Gastroesophageal sphincter (tissue), 4 donors: Measurements from ENCODE around the gene PTPRN2. TPM values are rescaled to one million over a fixed set of nuclear protein-coding genes. Genes with fewer than 3 reads are reported as not detected.

Experiments
- ATAC-seq: fragments of 150-250 bp; one replicate; pipeline ENCODE4 v1.9.1; 2016; ENCODE audit warnings: mild to moderate bottlenecking, moderate library complexity
- H3K27ac ChIP-seq, 4 donors: fragments of 200-600 bp; sonication (generic) in 3 of 4; 1 replicate in 3 of 4; 2 replicates in 1 of 4; pipeline ENCODE4 v1.5.1; 2016 to 2019
- H3K27me3 ChIP-seq: fragments of 200-600 bp; sonication (generic); one replicate; pipeline ENCODE4 v1.5.1; 2019
- H3K36me3 ChIP-seq, 2 donors: fragments of 200-600 bp; sonication (generic); one replicate each; pipeline ENCODE4 v1.5.1; 2019; ENCODE audit warnings: control low read depth in 1 of 2
- H3K4me1 ChIP-seq, 3 donors: fragments of 200-600 bp; sonication (generic); 1 replicate in 2 of 3; 2 replicates in 1 of 3; pipeline ENCODE4 v1.5.1; 2016 to 2019; ENCODE audit warnings: control low read depth in 2 of 3
- H3K4me3 ChIP-seq, 2 donors: fragments of 200-600 bp; sonication (generic); one replicate each; pipeline ENCODE4 v1.5.1; 2019; ENCODE audit warnings: mild to moderate bottlenecking in 1 of 2, moderate library complexity in 1 of 2
- H3K9me3 ChIP-seq, 3 donors: fragments of 200-600 bp; sonication (generic); one replicate each; pipeline ENCODE4 v1.5.1; 2017 to 2019; ENCODE audit warnings: control low read depth in 2 of 3
- EP300 ChIP-seq: sonication (generic); formaldehyde crosslinking; IDR thresholded peaks from one replicate; pipeline ENCODE4 v1.6.1; 2017; ENCODE audit warnings: antibody characterized with exemption, mild to moderate bottlenecking
- POLR2A ChIP-seq, 2 donors: fragments of 450-650 bp; IDR thresholded peaks; one replicate each; pipeline ENCODE4 v1.6.1; 2017; ENCODE audit warnings: antibody characterized with exemption in 2 of 2, mild to moderate bottlenecking in 2 of 2, moderate library complexity in 1 of 2
- POLR2AphosphoS5 ChIP-seq: sonication (generic); formaldehyde crosslinking; IDR thresholded peaks from one replicate; pipeline ENCODE4 v1.6.1; 2017; ENCODE audit warnings: antibody characterized with exemption
- WGBS, 2 donors: methylation state at CpG; one replicate each; pipeline ENCODE4 v1.1.5; 2018; ENCODE audit warnings: low coverage in 1 of 2; 5-methylcytosine and 5-hydroxymethylcytosine counted together
- total RNA-seq, 4 donors: library from RNA; depleted of rRNA; stranded (reverse); fragments of >200 nt; gene quantifications; one replicate each; pipeline ENCODE4 v1.1.0, GENCODE V29; 2016
- TF ChIP-seq, protein P1 (sequence below), 4 experiments: fragments of 200-600 bp in 2 of 4; fragments of 450-650 bp in 2 of 4; sonication (generic) in 1 of 4; IDR thresholded peaks; one replicate each; pipeline ENCODE4 v1.5.1; 2017 to 2019; ENCODE audit warnings: antibody characterized with exemption in 4 of 4, mild to moderate bottlenecking in 2 of 4, moderate library complexity in 2 of 4

Gene PTPRN2
- total RNA-seq, 4 donors from 2014 or later, result 1.7 to 4.7 (median 3.3) TPM

DNA sequence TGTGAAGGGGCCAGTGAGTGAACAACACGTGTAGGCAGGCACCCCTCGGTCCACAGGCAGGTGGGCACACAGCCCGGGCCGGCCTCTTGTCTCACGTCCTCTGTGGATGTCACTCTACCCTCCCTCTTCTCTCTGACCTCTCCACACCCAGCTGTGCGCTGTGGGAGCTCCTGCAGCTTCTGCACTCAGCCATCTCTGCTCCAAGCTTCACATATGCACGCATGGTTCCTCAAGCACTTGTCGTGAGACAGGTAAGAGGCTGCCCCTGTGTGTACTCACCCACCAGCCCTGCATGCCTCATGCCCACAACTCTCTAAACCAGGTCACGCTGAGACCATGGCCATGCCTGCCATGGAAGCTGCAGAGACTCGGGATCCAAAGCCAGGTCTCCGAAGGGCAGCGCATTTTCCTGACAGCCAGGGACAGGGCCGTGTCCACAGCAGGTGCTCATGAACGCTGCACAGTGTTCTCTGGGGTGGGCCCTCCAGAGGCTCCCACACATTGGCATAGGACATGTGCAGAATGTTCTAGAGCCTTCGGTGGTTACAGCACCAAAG lies 477.5 kb downstream of the PTPRN2 start:
- no peaks in the 10 kb centered on the region for H3K36me3 ChIP-seq
- TF ChIP-seq EP300 (no peak), POLR2A (IDR thresholded peaks at IDR 0.05) (no peak), POLR2AphosphoS5 (no peak)
- TF ChIP-seq, protein P1, sequence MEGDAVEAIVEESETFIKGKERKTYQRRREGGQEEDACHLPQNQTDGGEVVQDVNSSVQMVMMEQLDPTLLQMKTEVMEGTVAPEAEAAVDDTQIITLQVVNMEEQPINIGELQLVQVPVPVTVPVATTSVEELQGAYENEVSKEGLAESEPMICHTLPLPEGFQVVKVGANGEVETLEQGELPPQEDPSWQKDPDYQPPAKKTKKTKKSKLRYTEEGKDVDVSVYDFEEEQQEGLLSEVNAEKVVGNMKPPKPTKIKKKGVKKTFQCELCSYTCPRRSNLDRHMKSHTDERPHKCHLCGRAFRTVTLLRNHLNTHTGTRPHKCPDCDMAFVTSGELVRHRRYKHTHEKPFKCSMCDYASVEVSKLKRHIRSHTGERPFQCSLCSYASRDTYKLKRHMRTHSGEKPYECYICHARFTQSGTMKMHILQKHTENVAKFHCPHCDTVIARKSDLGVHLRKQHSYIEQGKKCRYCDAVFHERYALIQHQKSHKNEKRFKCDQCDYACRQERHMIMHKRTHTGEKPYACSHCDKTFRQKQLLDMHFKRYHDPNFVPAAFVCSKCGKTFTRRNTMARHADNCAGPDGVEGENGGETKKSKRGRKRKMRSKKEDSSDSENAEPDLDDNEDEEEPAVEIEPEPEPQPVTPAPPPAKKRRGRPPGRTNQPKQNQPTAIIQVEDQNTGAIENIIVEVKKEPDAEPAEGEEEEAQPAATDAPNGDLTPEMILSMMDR (IDR thresholded peaks at IDR 0.05), result no peak
- H3K9me3 ChIP-seq, result peaks cover 0 to 8% (median 0%) of the 10 kb centered on the region in 3 donors
- WGBS, 2 donors, result 91% methylated on average over 7 of the region's 15 CpGs; no CpG with 5 or more reads in 1 of the 2 donors
- H3K4me3 ChIP-seq, result no peak overlapping the region
- H3K27me3 ChIP-seq, result peaks cover 27% of the 10 kb centered on the region
- no peak for ATAC-seq
- no peak overlapping the region for H3K27ac ChIP-seq
- no peaks in the 10 kb centered on the region for H3K4me1 ChIP-seq

DNA sequence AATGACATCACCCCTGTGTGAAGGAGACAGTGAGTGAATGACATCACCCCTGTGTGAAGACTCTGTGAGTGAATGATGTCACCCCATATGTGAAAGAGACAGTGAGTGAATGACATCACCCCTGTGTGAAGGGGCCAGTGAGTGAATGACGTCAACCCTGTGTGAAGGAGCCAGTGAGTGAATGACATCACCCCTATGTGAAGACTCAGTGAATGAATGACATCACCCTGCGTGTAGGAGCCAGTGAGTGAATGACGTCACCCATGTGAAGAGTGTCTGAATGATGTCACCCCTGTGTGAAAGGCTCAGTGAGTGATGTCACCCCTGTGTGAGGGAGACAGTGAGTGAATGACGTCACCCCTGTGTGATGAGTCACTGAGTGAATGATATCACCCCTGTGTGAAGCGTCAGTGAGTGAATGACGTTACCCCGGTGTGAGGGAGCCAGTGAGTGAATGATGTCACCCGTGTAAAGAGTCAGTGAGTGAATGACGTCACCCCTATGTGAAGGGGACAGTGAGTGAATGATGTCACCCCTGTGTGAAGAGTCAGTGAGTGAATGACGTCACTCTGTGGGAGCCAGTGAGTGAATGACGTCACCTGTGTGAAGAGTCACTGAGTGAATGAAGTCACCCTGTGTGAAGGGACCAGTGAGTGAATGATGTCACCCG lies 478.1 kb downstream of the PTPRN2 start:
- Histone ChIP-seq H3K4me3 (no peak overlapping the region), H3K27ac (no peak overlapping the region), H3K4me1 (no peaks in the 10 kb centered on the region), H3K36me3 (no peaks in the 10 kb centered on the region), H3K9me3 (peaks cover 0 to 3% (median 0%) of the 10 kb centered on the region in 3 donors), H3K27me3 (peaks cover 27% of the 10 kb centered on the region)
- TF ChIP-seq EP300 (no peak), POLR2A (IDR thresholded peaks at IDR 0.05) (no peak), POLR2AphosphoS5 (no peak)
- TF ChIP-seq, protein P1 (IDR thresholded peaks at IDR 0.05), result no peak
- no peak for ATAC-seq
- 82 to 88% methylated on average over 9 of the region's 12 CpGs for WGBS, 2 donors

DNA sequence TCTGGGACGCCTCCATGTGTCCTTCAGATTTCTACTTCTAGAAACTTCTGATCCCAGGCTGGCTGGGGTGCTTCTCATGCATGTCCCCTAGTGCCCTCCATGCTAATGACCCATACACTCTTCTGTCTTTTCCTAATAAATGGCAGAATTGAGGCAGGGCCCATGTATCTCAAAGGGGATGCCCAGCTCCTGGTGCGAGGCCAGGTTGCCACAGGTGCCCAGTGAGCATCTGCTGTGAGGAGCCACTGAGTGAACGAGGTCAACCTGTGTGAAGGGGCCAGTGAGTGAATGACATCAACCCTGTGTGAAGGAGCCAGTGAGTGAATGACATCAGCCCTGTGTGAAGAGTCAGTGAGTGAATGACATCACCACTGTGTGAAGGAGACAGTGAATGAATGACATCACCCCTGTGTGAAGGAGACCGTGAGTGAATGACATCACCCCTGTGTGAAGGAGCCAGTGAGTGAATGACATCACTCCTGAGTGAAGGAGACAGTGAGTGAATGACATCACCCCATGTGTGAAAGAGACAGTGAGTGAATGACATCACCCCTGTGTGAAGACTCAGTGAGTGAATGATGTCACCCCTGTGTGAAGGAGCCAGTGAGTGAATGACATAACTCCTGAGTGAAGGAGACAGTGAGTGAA lies 478.9 kb downstream of the PTPRN2 start:
- H3K4me3 ChIP-seq, result no peak overlapping the region
- no peaks in the 10 kb centered on the region for H3K9me3 ChIP-seq
- ATAC-seq, result no peak
- no peak for TF ChIP-seq POLR2A (IDR thresholded peaks at IDR 0.05)
- TF ChIP-seq, protein P1 (IDR thresholded peaks at IDR 0.05), result no peak
- TF ChIP-seq EP300, result no peak
- TF ChIP-seq POLR2AphosphoS5, result no peak
- H3K4me1 ChIP-seq, result no peaks in the 10 kb centered on the region
- H3K27ac ChIP-seq, result no peak overlapping the region
- 79 to 89% methylated on average over 1 to 4 of the region's 4 CpGs for WGBS, 2 donors
- H3K36me3 ChIP-seq, result no peaks in the 10 kb centered on the region
- peaks cover 27% of the 10 kb centered on the region for H3K27me3 ChIP-seq

DNA sequence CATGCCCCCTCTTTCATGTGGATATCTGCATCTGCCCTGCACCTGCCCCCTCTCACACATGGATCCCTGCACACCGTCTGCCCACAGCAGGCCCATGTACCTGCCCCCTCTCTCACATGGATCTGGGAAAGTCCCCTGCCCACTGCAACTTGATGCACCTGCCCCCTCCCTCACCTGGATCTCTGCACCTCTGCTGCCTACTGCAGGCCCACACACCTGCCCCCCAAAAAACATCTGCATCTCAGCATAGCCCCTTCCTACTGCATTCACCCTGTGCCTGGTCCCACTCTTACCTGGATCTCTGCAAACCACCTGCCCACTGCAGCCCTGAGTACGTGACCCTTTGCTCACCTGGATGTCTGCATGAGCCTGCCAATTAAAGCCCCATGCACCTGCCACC lies 479.8 kb downstream of the PTPRN2 start:
- no peaks in the 10 kb centered on the region for H3K4me1 ChIP-seq
- H3K9me3 ChIP-seq, result no peaks in the 10 kb centered on the region
- H3K27me3 ChIP-seq, result peaks cover 30% of the 10 kb centered on the region
- no peaks in the 10 kb centered on the region for H3K36me3 ChIP-seq
- no peak overlapping the region for H3K4me3 ChIP-seq
- WGBS, 2 donors, result 58 to 76% methylated on average over 2 of the region's 2 CpGs
- TF ChIP-seq, protein P1 (IDR thresholded peaks at IDR 0.05), result no peak
- no peak for TF ChIP-seq POLR2AphosphoS5
- no peak for TF ChIP-seq EP300
- TF ChIP-seq POLR2A (IDR thresholded peaks at IDR 0.05), result no peak
- no peak for ATAC-seq
- no peak overlapping the region for H3K27ac ChIP-seq
